K562 (cell line): ENCODE data around the gene TNIK.

Experiments
- BACH1 ChIP-seq: fragments of 200-800 bp; sonication (Bioruptor generic); IDR thresholded peaks from 2 replicates; pipeline ENCODE4 v1.6.1; 2016; ENCODE audit warnings: missing genetic modification characterization, missing compliant biosample characterization
- CTCF ChIP-seq, 3 experiments: IDR thresholded peaks in 2 of 3; conservative IDR thresholded peaks in 1 of 3; 2 replicates each; pipeline ENCODE4 v1.5.1; 2011 to 2012; ENCODE audit warnings: low read length in 3 of 3, mild to moderate bottlenecking in 3 of 3, control low read depth in 2 of 3, improper control_type of control experiment in 1 of 3, inconsistent platforms in 1 of 3, low read depth in 1 of 3, mixed read lengths in 1 of 3, moderate library complexity in 1 of 3; ENCODE audit not compliant: insufficient read depth in 2 of 3
- EHMT2 ChIP-seq: fragments of 450-650 bp; IDR thresholded peaks from 2 replicates; pipeline ENCODE4 v1.6.1; 2018; ENCODE audit warnings: antibody characterized with exemption
- FOXM1 ChIP-seq, 2 experiments: fragments of 450-650 bp in 1 of 2; sonication (generic) in 1 of 2; formaldehyde crosslinking in 1 of 2; IDR thresholded peaks; 2 replicates each; pipeline versions ENCODE4 v1.6.1 to v1.9.0; 2017 to 2022; ENCODE audit warnings: low read depth in 2 of 2, mild to moderate bottlenecking in 2 of 2, missing genetic modification reagents in 1 of 2, moderate library complexity in 1 of 2
- GABPA ChIP-seq: fragments of 200-800 bp; sonication (Bioruptor generic); conservative IDR thresholded peaks from 2 replicates; pipeline ENCODE4 v1.6.1; 2016; ENCODE audit warnings: low read depth, missing genetic modification characterization, missing compliant biosample characterization
- NCOA2 ChIP-seq, 2 experiments: fragments of 450-650 bp; IDR thresholded peaks; 2 replicates each; pipeline ENCODE4 v1.6.1; 2018; ENCODE audit warnings: mild to moderate bottlenecking in 2 of 2, moderate library complexity in 1 of 2; ENCODE audit not compliant: partially characterized antibody in 2 of 2
- RAD21 ChIP-seq, 2 experiments: fragments of 250-450 bp in 1 of 2; fragments of 450-650 bp in 1 of 2; sonication (Bioruptor Pico) in 1 of 2; formaldehyde crosslinking in 1 of 2; IDR thresholded peaks in 1 of 2; conservative IDR thresholded peaks in 1 of 2; 2 replicates each; pipeline versions ENCODE4 v1.4.0 to v1.8.0; 2020 to 2022; ENCODE audit warnings: mild to moderate bottlenecking in 2 of 2, moderate library complexity in 1 of 2
- SMARCB1 ChIP-seq: IDR thresholded peaks from 2 replicates; pipeline ENCODE4 v1.6.1; 2011; ENCODE audit warnings: improper control_type of control experiment, low read depth; ENCODE audit not compliant: insufficient read length
- SUPT5H ChIP-seq: fragments of 450-650 bp; IDR thresholded peaks from 2 replicates; pipeline ENCODE4 v1.6.1; 2016
- TRIM24 ChIP-seq, 2 experiments: fragments of 450-650 bp; IDR thresholded peaks; 2 replicates each; pipeline ENCODE4 v1.6.1; 2016
- ZBTB43 ChIP-seq: sonication (generic); formaldehyde crosslinking; IDR thresholded peaks from 2 replicates; pipeline ENCODE4 v1.8.0; 2023; ENCODE audit warnings: mild to moderate bottlenecking, missing genetic modification reagents
- ZNF785 ChIP-seq: fragments of 250-450 bp; sonication (Bioruptor Pico); IDR thresholded peaks from 2 replicates; pipeline ENCODE4 v1.4.0; 2020; ENCODE audit warnings: mild to moderate bottlenecking
- TF ChIP-seq, protein P1 (sequence below): fragments of 450-650 bp; IDR thresholded peaks from 2 replicates; pipeline ENCODE4 v1.7.0; 2016; ENCODE audit warnings: borderline replicate concordance

DNA sequence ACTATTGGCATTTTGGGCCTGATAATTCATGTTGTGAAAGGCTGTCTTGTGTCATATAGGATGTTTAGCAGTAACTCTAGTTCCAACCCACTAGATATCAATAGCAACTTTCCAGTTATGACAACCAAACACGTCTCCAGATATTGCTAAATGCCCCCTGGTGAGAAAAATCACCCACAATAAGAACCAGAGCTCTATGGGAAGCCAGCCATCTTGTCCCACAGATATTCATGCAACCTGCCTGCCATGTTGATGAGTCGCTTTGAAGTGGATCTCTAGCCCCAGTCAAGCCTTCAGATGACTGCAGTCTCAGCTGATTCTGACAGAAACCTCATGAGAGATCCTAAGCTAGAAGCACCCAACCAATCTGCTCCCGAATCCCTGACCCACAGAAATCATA, 5.6 kb upstream of the TNIK start:
- TF ChIP-seq CTCF (IDR thresholded peaks at IDR 0.05 in 2 of 3, conservative IDR thresholded peaks at IDR 0.05 in 1 of 3; ENCODE audit: insufficient read depth in 2 of 3, low read depth in 1 of 3, low read length in 3 of 3) (no peak), GABPA (tag) (no peak), ZBTB43 (no peak), NCOA2 (IDR thresholded peaks at IDR 0.05; ENCODE audit: partially characterized antibody in 2 of 2) (no peak), ZNF785 (CRISPR knock-in tag) (no peak), SUPT5H (no peak), FOXM1 (IDR thresholded peaks at IDR 0.05; ENCODE audit: low read depth) (no peak), FOXM1 (CRISPR knock-in tag; IDR thresholded peaks at IDR 0.05; ENCODE audit: low read depth) (no peak), RAD21 (CRISPR knock-in tag; conservative IDR thresholded peaks at IDR 0.05 in 1 of 2, IDR thresholded peaks at IDR 0.05 in 1 of 2) (no peak), SMARCB1 (no peak), EHMT2 (no peak), TRIM24 (IDR thresholded peaks at IDR 0.05) (0 out of 4 replicates have a peak, but pooled peaks of 1 of the 2 experiments have one; percentile 16), BACH1 (tag) (no peak)
- TF ChIP-seq, protein P1, sequence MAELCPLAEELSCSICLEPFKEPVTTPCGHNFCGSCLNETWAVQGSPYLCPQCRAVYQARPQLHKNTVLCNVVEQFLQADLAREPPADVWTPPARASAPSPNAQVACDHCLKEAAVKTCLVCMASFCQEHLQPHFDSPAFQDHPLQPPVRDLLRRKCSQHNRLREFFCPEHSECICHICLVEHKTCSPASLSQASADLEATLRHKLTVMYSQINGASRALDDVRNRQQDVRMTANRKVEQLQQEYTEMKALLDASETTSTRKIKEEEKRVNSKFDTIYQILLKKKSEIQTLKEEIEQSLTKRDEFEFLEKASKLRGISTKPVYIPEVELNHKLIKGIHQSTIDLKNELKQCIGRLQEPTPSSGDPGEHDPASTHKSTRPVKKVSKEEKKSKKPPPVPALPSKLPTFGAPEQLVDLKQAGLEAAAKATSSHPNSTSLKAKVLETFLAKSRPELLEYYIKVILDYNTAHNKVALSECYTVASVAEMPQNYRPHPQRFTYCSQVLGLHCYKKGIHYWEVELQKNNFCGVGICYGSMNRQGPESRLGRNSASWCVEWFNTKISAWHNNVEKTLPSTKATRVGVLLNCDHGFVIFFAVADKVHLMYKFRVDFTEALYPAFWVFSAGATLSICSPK = no peak
